Activated CD4-positive, alpha-beta T cell treated with anti-CD3 and anti-CD28 coated beads, Interleukin-2, amount 10 ng/mL, durations not matched to agents 7 days and 5 days (primary cell): ENCODE measurements around the gene FHIP1B. TPM values are rescaled to one million over a fixed set of nuclear protein-coding genes. Genes with fewer than 3 reads are reported as not detected.
"Not testable (repeated sequence)": the region's sequence is repeated elsewhere in the genome, so short reads cannot be mapped to it uniquely, and the experiment has no call there.

Experiments
- CTCF ChIA-PET: fragments of 350-600 bp; sonication (Branson Sonifier 250); formaldehyde crosslinking; loops from one replicate; lab custom pipeline; 2021; ENCODE audit warnings: antibody characterized with exemption; lab: Charles Lee
- POLR2A ChIA-PET: fragments of 350-600 bp; sonication (Branson Sonifier 250); formaldehyde crosslinking; loops from one replicate; lab custom pipeline; 2021; ENCODE audit warnings: antibody characterized with exemption; lab: Charles Lee
- DNase-seq: peaks from one replicate; pipeline ENCODE4 v3.0.0-alpha.2; 2020
- H3K27ac Mint-ChIP-seq: one replicate; pipeline ENCODE4 v1.8.0; 2021; ENCODE audit warnings: mild to moderate bottlenecking, moderate library complexity, mixed read lengths
- H3K27me3 Mint-ChIP-seq: one replicate; pipeline ENCODE4 v1.8.0; 2021; ENCODE audit warnings: mixed read lengths
- H3K36me3 Mint-ChIP-seq: one replicate; pipeline ENCODE4 v1.8.0; 2021; ENCODE audit warnings: low read depth, mixed read lengths
- H3K4me1 Mint-ChIP-seq: one replicate; pipeline ENCODE4 v1.8.0; 2021; ENCODE audit warnings: mixed read lengths
- H3K4me3 Mint-ChIP-seq: one replicate; pipeline ENCODE4 v1.8.0; 2021; ENCODE audit warnings: mild to moderate bottlenecking, moderate library complexity, mixed read lengths
- H3K9me3 Mint-ChIP-seq: one replicate; pipeline ENCODE4 v1.8.0; 2021; ENCODE audit warnings: mixed read lengths
- total RNA-seq, 2 experiments: library from RNA; stranded (reverse); gene quantifications; one replicate each; pipeline ENCODE4 v1.2.3, GENCODE V29; 2021

Gene FHIP1B
- 10 to 100 TPM; 22.2 to 24.5 TPM for total RNA-seq

- H3K27me3 Mint-ChIP-seq, result no peaks in the 10 kb centered on the region
- peak within 1 kb of the TSS; percentile 99 for H3K4me3 Mint-ChIP-seq
- H3K9me3 Mint-ChIP-seq, result no peaks in the 10 kb centered on the region
- CTCF ChIA-PET, result interaction anchor here (0.7 to 2.1 kb wide), 5 partner anchors 8 to 119 kb away, joined by 3 to 9 read pairs (median 3); no protein-coding TSS in a partner anchor
- peak; percentile 100 for DNase-seq
- peak within 1 kb of the TSS; percentile 95 for H3K27ac Mint-ChIP-seq
- peaks cover 39% of the 10 kb centered on the region for H3K4me1 Mint-ChIP-seq
- POLR2A ChIA-PET, result no interaction called here
- H3K36me3 Mint-ChIP-seq, result peaks cover 3% of the 10 kb centered on the region
Observed at GRCh38 chr11:6234387-6235107, at the start of gene FHIP1B. TSS of gene FHIP1B (minus strand) at chr11:6234636. CDS start at chr11:6224516, 10,120 bp downstream.

GRCh38 chr11:6283453-6284023 is 49.1 kb upstream of the FHIP1B start:
- Mint-ChIP-seq H3K27ac (no peak overlapping the region), H3K9me3 (no peaks in the 10 kb centered on the region), H3K36me3 (no peaks in the 10 kb centered on the region), H3K27me3 (peaks cover 58% of the 10 kb centered on the region), H3K4me3 (no peak overlapping the region), H3K4me1 (no peaks in the 10 kb centered on the region)
- ChIA-PET POLR2A (no interaction called here), CTCF (interaction anchor here (1.1 kb wide), 1 partner anchor 31 kb away, joined by 3 read pairs; no protein-coding TSS in a partner anchor)
- DNase-seq, result no peak

GRCh38 chr11:6280809-6281208 is 46.4 kb upstream of the FHIP1B start:
- H3K4me1 Mint-ChIP-seq, H3K9me3 Mint-ChIP-seq, DNase-seq, CTCF ChIA-PET, H3K36me3 Mint-ChIP-seq, H3K4me3 Mint-ChIP-seq, POLR2A ChIA-PET, H3K27ac Mint-ChIP-seq: not testable (repeated sequence)
- H3K27me3 Mint-ChIP-seq, result peaks cover 63% of the 10 kb centered on the region

- ChIA-PET CTCF (interaction anchor here (1.0 to 1.2 kb wide), 2 partner anchors 90 to 122 kb away, joined by 3 to 7 read pairs; no protein-coding TSS in a partner anchor), POLR2A (no interaction called here)
- Mint-ChIP-seq H3K4me3 (no peak overlapping the region), H3K4me1 (peaks cover 7% of the 10 kb centered on the region), H3K27ac (no peak overlapping the region), H3K27me3 (peaks cover 47% of the 10 kb centered on the region), H3K36me3 (no peaks in the 10 kb centered on the region), H3K9me3 (no peaks in the 10 kb centered on the region)
- no peak for DNase-seq
Observed at GRCh38 chr11:6273188-6273587, 38.8 kb upstream of the FHIP1B start.

GRCh38 chr11:6271598-6271997 is 37.2 kb upstream of the FHIP1B start:
- DNase-seq, result no peak
- peaks cover 36% of the 10 kb centered on the region for H3K27me3 Mint-ChIP-seq
- peaks cover 7% of the 10 kb centered on the region for H3K4me1 Mint-ChIP-seq
- H3K27ac Mint-ChIP-seq, result no peak overlapping the region
- no peak overlapping the region for H3K4me3 Mint-ChIP-seq
- H3K9me3 Mint-ChIP-seq, result no peaks in the 10 kb centered on the region
- POLR2A ChIA-PET, result no interaction called here
- H3K36me3 Mint-ChIP-seq, result no peaks in the 10 kb centered on the region
- CTCF ChIA-PET, result no interaction called here

GRCh38 chr11:6270584-6271246 is 36.3 kb upstream of the FHIP1B start:
- peaks cover 7% of the 10 kb centered on the region for H3K4me1 Mint-ChIP-seq
- ChIA-PET POLR2A (no interaction called here), CTCF (interaction anchor here (1.7 kb wide), 1 partner anchor 19 kb away, joined by 5 read pairs; no protein-coding TSS in a partner anchor)
- H3K27ac Mint-ChIP-seq, result no peak overlapping the region
- peaks cover 34% of the 10 kb centered on the region for H3K27me3 Mint-ChIP-seq
- no peaks in the 10 kb centered on the region for H3K36me3 Mint-ChIP-seq
- H3K9me3 Mint-ChIP-seq, result no peaks in the 10 kb centered on the region
- DNase-seq, result no peak
- H3K4me3 Mint-ChIP-seq, result no peak overlapping the region

GRCh38 chr11:6269994-6270393 is 35.6 kb upstream of the FHIP1B start:
- H3K27me3 Mint-ChIP-seq, result peaks cover 32% of the 10 kb centered on the region
- CTCF ChIA-PET, result interaction anchor here (1.7 kb wide), 1 partner anchor 18 kb away, joined by 5 read pairs; no protein-coding TSS in a partner anchor

GRCh38 chr11:6268820-6269219 is 34.4 kb upstream of the FHIP1B start:
- Mint-ChIP-seq H3K27me3 (peaks cover 30% of the 10 kb centered on the region), H3K4me1 (peaks cover 7% of the 10 kb centered on the region)

More at GRCh38 chr11:6269994-6270393, 35.6 kb upstream of the FHIP1B start:
- POLR2A ChIA-PET, result no interaction called here
- no peak overlapping the region for H3K4me3 Mint-ChIP-seq
- no peak overlapping the region for H3K27ac Mint-ChIP-seq
- H3K9me3 Mint-ChIP-seq, result no peaks in the 10 kb centered on the region
- peaks cover 7% of the 10 kb centered on the region for H3K4me1 Mint-ChIP-seq
- no peaks in the 10 kb centered on the region for H3K36me3 Mint-ChIP-seq
- DNase-seq, result no peak

GRCh38 chr11:6263662-6264061 is 29.2 kb upstream of the FHIP1B start:
- H3K4me1 Mint-ChIP-seq, result peaks cover 5% of the 10 kb centered on the region
- H3K27ac Mint-ChIP-seq, result no peak overlapping the region
- H3K27me3 Mint-ChIP-seq, result peaks cover 25% of the 10 kb centered on the region
- H3K36me3 Mint-ChIP-seq, result no peaks in the 10 kb centered on the region
- ChIA-PET POLR2A (no interaction called here), CTCF (interaction anchor here (1.1 kb wide), 1 partner anchor 12 kb away, joined by 3 read pairs; no protein-coding TSS in a partner anchor)
- no peak overlapping the region for H3K4me3 Mint-ChIP-seq
- no peak for DNase-seq
- no peaks in the 10 kb centered on the region for H3K9me3 Mint-ChIP-seq

More at GRCh38 chr11:6268820-6269219, 34.4 kb upstream of the FHIP1B start:
- no peak overlapping the region for H3K4me3 Mint-ChIP-seq
- CTCF ChIA-PET, result interaction anchor here (0.5 to 1.1 kb wide), 3 partner anchors 8 to 226 kb away, joined by 3 to 4 read pairs (median 3); no protein-coding TSS in a partner anchor
- POLR2A ChIA-PET, result no interaction called here
- H3K36me3 Mint-ChIP-seq, result no peaks in the 10 kb centered on the region
- H3K27ac Mint-ChIP-seq, result no peak overlapping the region
- H3K9me3 Mint-ChIP-seq, result no peaks in the 10 kb centered on the region
- no peak for DNase-seq

- no peak overlapping the region for H3K27ac Mint-ChIP-seq
- no peaks in the 10 kb centered on the region for H3K9me3 Mint-ChIP-seq
- peaks cover 15% of the 10 kb centered on the region for H3K27me3 Mint-ChIP-seq
- no peak for DNase-seq
- no peaks in the 10 kb centered on the region for H3K36me3 Mint-ChIP-seq
- no peak overlapping the region for H3K4me3 Mint-ChIP-seq
- CTCF ChIA-PET, result interaction anchor here (1.3 to 3.5 kb wide), 3 partner anchors 22 to 93 kb away, joined by 3 to 13 read pairs (median 4); partner anchors contain the start of gene CNGA4
- POLR2A ChIA-PET, result no interaction called here
- peaks cover 5% of the 10 kb centered on the region for H3K4me1 Mint-ChIP-seq
Observed at GRCh38 chr11:6260207-6260726, 25.8 kb upstream of the FHIP1B start.

GRCh38 chr11:6258571-6259081 is 24.2 kb upstream of the FHIP1B start:
- Mint-ChIP-seq H3K27ac (no peak overlapping the region), H3K4me3 (no peak overlapping the region), H3K9me3 (no peaks in the 10 kb centered on the region), H3K27me3 (peaks cover under 1% of the 10 kb centered on the region), H3K36me3 (no peaks in the 10 kb centered on the region), H3K4me1 (peaks cover 5% of the 10 kb centered on the region)
- ChIA-PET CTCF (interaction anchor here (0.9 to 1.4 kb wide), 2 partner anchors 83 to 159 kb away, joined by 3 to 5 read pairs; no protein-coding TSS in a partner anchor), POLR2A (no interaction called here)
- DNase-seq, result no peak

- H3K27ac Mint-ChIP-seq, result no peak overlapping the region
- no peak for DNase-seq
- H3K27me3 Mint-ChIP-seq, result no peaks in the 10 kb centered on the region
- H3K4me3 Mint-ChIP-seq, result no peak overlapping the region
- H3K4me1 Mint-ChIP-seq, result peaks cover 5% of the 10 kb centered on the region
- ChIA-PET CTCF (interaction anchor here (1.0 to 1.4 kb wide), 2 partner anchors 15 to 83 kb away, joined by 3 read pairs; no protein-coding TSS in a partner anchor), POLR2A (no interaction called here)
- H3K9me3 Mint-ChIP-seq, result no peaks in the 10 kb centered on the region
- H3K36me3 Mint-ChIP-seq, result no peaks in the 10 kb centered on the region
Observed at GRCh38 chr11:6258141-6258540, 23.7 kb upstream of the FHIP1B start.
